B cell (primary cell): ENCODE results near the gene TAF1A.

ENCODE experiments used
- EZH2 ChIP-seq: IDR thresholded peaks from 2 replicates; pipeline ENCODE4 v1.6.1; 2012; ENCODE audit warnings: borderline replicate concordance, low read depth, mild to moderate bottlenecking, moderate library complexity, low read length; ENCODE audit not compliant: insufficient read depth, poor library complexity, severe bottlenecking
- TF ChIP-seq, protein P1 (sequence below): fragments of 200-600 bp; IDR thresholded peaks from one replicate; pipeline ENCODE4 v1.8.0; 2022; ENCODE audit warnings: antibody characterized with exemption, mild to moderate bottlenecking

DNA sequence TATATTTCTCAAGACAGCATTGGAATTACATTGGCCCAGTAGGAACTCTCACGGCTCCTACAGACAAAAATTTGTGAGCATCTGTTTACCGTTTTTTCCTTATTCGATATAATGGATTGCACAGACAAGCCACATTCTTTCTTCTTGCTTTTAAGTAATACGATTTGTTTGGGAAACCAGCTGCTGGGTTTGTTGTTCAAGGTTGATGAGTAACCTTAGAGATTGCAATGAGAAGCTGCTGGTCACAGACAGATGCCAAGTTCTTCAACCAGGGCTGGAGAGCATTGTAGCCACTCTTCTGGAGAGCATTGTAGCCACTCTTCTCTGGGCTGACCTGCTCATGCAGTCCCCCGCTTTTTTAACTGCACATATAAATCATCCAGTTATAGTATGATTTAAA is 26.8 kb upstream of the TAF1A start:
- TF ChIP-seq EZH2 = no peak
- TF ChIP-seq, protein P1, sequence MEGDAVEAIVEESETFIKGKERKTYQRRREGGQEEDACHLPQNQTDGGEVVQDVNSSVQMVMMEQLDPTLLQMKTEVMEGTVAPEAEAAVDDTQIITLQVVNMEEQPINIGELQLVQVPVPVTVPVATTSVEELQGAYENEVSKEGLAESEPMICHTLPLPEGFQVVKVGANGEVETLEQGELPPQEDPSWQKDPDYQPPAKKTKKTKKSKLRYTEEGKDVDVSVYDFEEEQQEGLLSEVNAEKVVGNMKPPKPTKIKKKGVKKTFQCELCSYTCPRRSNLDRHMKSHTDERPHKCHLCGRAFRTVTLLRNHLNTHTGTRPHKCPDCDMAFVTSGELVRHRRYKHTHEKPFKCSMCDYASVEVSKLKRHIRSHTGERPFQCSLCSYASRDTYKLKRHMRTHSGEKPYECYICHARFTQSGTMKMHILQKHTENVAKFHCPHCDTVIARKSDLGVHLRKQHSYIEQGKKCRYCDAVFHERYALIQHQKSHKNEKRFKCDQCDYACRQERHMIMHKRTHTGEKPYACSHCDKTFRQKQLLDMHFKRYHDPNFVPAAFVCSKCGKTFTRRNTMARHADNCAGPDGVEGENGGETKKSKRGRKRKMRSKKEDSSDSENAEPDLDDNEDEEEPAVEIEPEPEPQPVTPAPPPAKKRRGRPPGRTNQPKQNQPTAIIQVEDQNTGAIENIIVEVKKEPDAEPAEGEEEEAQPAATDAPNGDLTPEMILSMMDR = no peak
